Measurements from ENCODE around the gene ARID1A.
"Not testable (repeated sequence)": the region's sequence is repeated elsewhere in the genome, so short reads cannot be mapped to it uniquely, and the experiment has no call there.

The ARID1A gene

GRCh38 chr1:26697978-26698849 lies 2.4 kb downstream of the ARID1A start:
- DNase-seq, result no peak

GRCh38 chr1:26700711-26701110 lies 4.9 kb downstream of the ARID1A start:
- no peak for DNase-seq

GRCh38 chr1:26701266-26701994 lies 5.6 kb downstream of the ARID1A start:
- DNase-seq, result no peak

- no peak for DNase-seq
Observed at GRCh38 chr1:26701995-26702679, 6.3 kb downstream of the ARID1A start.

GRCh38 chr1:26702680-26703038 lies 6.8 kb downstream of the ARID1A start:
- no peak for DNase-seq

DNA sequence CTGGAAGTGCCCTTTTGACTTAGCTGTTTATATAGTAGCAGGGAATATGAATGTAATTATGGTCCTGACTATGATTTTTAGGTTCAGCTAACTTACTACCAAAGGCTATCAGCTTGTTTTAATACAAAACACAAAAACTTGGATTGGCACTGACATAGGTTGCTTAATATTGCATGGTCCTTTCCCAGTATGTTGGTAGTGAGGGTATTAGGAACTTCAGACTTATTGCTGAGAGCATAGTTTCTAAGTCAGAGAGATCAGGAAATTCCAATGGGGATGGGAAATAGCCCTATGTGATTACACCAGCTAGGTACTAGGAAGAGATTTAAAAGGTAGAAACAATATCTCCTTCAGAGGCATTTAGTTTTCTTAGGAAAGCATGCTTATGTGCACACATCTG lies 7.7 kb downstream of the ARID1A start:
- DNase-seq, result no peak

DNA sequence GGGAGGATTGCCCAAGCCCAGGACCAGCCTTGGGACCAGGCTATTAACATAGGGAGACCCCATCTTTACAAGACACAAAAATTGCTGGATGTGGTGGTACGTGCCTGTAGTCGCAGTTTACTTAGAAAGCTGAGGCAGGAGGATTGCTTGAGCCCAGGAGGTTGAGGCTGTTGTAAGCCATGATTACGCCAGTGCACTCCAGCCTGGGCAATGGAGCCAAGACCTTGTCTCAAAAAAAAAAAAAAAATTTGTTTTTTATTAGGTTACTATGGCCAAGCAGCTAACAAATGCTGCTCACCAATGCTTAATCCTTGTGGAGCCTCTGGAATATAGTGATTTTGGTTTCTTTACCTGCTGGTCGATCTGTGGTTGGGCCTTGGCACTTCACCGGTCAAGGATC lies 8.8 kb downstream of the ARID1A start:
- DNase-seq, result no peak

DNA sequence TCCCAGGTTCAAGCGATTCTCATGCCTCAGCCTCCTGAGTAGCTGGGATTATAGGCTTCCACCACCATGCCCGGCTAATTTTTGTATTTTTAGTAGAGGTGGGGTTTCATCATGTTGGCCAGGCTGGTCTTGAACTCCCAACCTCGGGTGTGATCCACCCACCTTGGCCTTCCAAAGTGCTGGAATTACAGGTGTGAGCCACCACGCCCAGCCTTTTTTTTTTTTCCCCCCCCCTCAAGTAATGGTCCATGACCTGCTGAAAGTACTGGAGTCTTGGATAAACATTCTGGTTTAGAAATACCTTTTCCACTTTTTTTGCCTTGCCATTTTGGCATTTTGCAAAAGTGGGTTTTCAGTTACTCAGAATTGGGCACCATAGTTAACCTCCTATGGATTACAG lies 9.4 kb downstream of the ARID1A start:
- not testable (repeated sequence) for DNase-seq

DNA sequence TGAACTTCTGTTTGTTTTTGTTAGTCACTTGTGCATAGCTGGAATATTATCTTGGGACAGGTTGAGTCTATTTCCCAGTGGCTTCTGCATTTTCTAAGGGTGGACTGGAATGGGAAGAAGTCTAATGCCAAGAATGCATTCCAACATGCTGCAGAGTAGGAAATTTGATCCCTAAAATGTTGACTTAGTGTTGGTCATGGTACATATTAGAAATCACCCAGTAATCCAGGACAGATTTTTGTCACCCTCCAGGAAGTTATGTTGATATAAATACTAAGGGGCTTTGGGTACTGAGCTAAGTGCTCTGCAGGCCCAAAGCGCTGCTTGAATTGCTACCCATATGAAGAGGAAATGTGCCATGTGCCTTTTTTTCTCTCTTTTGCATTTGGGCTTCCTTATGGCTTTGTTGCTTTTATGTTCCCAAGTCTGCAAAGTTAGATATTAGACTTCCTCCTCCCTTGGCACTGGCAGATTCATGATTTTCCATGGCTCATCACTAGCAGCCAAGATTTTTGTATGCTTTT lies 10.0 kb downstream of the ARID1A start:
- no peak for DNase-seq

DNA sequence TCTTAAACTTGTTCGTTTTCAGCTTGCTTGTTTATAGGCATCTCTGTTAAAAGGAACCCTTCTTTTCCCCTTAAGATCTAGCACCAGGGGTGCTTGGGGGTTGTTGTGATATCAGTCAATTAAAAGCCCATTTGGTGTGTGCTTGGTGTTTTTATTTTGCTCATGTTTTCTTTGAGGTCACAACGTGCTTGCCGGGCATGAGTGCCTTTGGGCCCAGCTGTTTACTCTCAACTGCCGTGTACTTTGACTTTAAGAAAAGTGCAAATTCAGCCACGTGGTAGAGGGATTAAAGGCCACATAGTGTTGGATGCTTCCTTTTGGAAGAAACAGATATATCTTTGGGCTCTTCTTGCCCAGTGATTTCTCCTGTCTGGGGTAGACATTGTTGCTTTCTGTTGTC lies 10.5 kb downstream of the ARID1A start:
- DNase-seq, result no peak

DNA sequence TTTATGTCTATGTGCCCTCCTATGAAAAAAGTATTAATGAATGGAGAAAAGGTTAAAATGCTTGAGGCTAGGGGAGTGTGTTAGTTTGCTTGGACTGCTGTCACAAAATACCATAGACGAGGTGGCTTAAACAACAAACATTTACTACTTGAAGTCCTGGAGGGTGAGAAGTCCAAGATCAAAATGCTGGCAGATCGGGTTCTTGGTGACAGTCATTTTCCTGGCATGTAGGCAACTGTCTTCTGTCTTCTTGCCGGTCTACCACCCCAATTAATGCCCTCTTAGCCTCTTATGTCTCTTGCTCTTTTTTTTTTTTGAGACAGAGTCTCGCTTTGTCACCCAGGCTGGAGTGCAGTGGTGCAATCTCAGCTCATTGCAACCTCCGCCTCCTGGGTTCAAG lies 15.0 kb downstream of the ARID1A start:
- no peak for DNase-seq

- DNase-seq, result no peak
Observed at GRCh38 chr1:26711777-26712176, 16.0 kb downstream of the ARID1A start.

DNA sequence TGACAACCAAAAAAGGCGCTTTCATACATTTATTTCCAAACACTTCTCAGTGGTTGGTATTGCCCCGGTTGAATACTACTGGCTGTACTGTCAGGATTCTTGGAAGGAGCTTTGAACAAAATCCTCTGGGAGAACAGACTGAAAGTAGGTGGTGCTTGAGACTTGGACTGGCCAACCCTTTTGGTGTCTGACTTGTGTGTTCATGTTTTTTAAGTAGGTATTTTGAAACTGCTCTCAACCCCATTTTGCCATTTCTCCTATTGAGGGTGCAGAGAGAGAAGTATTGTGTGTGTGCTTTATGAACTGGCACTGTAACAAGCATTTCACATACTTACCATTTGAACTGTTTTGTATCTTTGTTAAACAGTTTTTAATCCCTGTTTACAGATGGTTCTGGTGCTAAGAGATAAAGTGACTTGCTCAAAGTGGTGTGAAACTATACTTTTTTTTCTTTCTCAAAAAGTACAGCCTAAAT lies 21.2 kb downstream of the ARID1A start:
- DNase-seq, result no peak

GRCh38 chr1:26719205-26719604 lies 23.4 kb downstream of the ARID1A start:
- no peak for DNase-seq

GRCh38 chr1:26721669-26722355 lies 26.0 kb downstream of the ARID1A start:
- DNase-seq, result no peak

- DNase-seq, result no peak
Observed at GRCh38 chr1:26723013-26723991, 27.5 kb downstream of the ARID1A start.

DNA sequence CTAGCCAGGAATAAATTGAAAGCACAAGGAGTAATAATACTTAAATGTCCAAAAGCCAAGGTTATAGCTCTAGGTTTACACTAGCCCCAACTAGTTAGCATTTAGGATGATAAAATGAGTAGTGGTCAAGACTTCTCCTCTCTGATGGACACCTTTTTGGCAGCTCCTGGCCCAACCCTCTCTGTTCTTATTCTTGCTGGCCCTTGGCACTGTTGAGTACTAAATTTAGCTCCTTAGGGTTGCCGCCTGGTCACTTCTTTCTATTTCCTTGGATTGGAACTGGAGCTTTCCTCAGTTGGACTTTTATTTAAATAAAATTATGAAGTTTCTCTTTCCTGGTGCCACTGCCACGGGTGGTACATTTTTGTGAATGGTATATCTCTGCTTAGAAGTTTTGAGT lies 28.3 kb downstream of the ARID1A start:
- no peak for DNase-seq

DNA sequence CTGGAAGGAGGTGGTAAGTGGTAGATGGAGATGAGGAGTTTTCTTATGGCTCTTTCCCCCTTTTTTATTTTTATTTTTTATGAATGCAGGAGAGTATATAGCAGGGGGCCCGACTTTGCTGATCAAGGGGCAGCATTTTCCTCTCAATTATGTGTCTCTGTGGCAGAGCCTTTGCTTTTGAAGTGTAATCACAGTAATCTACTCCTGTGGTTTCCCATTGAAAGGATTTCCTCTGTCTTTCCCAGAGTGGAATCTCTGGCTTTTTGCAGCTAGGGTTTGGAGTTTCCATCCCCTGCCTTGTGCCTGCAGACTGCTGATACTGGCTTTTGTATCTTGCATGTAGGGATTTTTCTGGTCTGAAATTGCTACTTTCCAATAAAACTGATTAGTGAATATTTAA lies 29.1 kb downstream of the ARID1A start:
- no peak for DNase-seq

GRCh38 chr1:26725904-26726303 lies 30.1 kb downstream of the ARID1A start:
- DNase-seq, result not testable (repeated sequence)

DNA sequence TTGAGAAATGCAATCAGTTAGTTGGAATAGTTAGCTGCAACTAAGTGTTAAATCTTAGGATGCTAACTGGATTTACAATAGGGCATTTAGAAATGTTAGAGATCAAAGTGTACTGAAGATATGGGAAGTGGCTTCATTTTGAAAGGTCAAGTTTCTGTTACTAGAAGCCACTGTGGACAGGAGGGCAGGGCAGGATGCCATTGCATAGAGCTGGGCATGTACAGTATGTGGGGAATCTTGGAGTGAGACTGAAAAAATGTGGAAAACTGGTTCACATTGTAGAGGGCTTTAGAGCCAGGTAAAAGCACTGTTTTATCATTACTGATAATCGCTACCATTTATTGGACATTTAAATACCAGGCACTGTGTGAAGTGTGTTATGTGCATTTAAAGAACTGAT lies 31.0 kb downstream of the ARID1A start:
- no peak for DNase-seq

- DNase-seq, result no peak
Observed at GRCh38 chr1:26727476-26727875, 31.7 kb downstream of the ARID1A start.

- DNase-seq, result no peak
Observed at GRCh38 chr1:26728645-26729044, 32.8 kb downstream of the ARID1A start.

All from activated CD4-positive, CD25-positive, alpha-beta regulatory T cell (primary cell).